GM12891 (cell line): ENCODE measurements around the gene RTN3.

Experiments used
- POLR2A ChIP-seq: IDR thresholded peaks from 2 replicates; pipeline ENCODE4 v1.6.1; 2011; ENCODE audit warnings: low read depth, low read length, control low read depth
- POLR2AphosphoS5 ChIP-seq: IDR thresholded peaks from 2 replicates; pipeline ENCODE4 v1.6.1; 2011; ENCODE audit warnings: low read depth, low read length, control low read depth
- POU2F2 ChIP-seq: IDR thresholded peaks from 2 replicates; pipeline ENCODE4 v1.6.1; 2011; ENCODE audit warnings: low read depth, mild to moderate bottlenecking, control low read depth, low read length, moderate library complexity
- TAF1 ChIP-seq: IDR thresholded peaks from 2 replicates; pipeline ENCODE4 v1.6.1; 2011; ENCODE audit warnings: low read depth, low read length, control low read depth

DNA sequence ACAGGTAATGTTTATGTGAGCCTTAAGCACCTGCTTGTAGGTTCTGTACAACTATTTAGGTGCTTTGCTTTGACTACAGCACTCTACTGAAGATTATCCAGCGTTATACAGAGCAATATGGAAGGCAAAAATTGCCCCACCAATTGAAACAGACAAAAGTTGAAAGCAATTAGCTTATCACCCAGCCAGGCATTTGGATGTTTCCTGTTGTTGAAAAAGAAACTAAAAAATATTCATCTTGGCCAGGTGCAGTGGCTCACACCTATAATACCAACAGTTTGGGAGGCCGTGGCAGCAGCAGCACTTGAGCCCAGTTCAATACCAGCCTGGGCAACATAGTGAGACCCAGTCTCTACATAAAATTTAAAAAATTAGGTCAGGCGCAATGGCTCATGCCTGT is 28.6 kb upstream of the RTN3 start:
- TF ChIP-seq POU2F2 = no peak
- no peak for TF ChIP-seq POLR2AphosphoS5
- no peak for TF ChIP-seq POLR2A
- no peak for TF ChIP-seq TAF1
